Retina (tissue), 1 donor: ENCODE results near the gene DHFR.

Source experiments
- DNase-seq: peaks from one replicate; pipeline ENCODE4 v3.0.0-alpha.2; 2016

The DHFR gene

DNA sequence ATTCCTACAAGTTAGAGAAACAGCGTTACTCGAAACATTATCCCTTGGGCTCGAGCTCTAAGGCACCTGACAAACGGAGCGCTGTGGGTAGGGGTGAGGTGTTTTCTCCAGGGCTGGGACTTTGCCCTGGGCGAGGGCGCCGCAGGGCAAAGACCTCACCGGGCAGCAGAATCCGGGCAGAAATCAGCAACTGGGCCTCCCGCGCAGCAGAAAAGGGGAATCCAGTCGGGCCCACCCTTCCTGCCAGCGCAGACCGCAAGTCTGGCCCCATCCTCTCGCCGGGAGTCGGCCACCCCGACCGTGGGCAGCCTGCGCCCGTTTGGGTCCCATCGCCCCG is 761 bp downstream of the DHFR start:
- peak; percentile 70 for DNase-seq

DNA sequence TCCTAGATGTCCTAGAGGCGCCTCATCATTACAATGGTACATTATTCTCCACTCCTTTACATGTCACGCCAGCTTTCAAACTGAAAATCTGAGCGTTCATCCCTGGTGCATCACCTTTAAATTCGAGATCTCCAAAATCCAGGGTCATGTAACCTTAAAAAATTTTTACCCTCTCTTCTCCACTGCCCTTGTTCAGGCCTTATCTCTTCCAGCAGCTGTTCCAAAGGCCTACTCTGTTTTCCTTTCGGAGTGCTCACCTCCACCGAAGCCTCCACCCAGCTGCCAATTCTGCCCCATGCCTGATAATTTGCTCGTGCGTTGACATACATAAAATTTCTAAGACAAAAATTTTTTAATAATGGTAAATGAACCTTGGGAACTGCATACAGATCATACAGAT is 1.3 kb downstream of the DHFR start:
- DNase-seq = no peak

DNA sequence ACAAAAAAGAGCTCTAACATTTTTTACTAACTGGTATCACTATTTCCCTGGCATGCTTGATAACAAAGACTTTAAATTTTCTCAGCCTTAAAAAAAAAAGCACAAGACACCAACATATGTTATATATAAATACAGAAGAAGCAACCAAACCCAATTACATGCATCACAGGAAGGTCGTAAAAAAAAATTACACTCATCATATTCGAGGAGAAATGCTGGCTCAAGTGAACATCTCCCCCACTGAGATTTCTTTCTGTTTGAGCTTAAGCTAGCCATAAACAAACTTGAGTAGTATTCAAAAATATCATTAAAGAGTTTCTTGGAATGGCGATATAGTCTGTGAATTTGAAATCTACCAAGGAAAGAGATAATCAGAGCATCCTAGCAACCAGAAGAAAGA is 7.9 kb downstream of the DHFR start:
- no peak for DNase-seq

DNA sequence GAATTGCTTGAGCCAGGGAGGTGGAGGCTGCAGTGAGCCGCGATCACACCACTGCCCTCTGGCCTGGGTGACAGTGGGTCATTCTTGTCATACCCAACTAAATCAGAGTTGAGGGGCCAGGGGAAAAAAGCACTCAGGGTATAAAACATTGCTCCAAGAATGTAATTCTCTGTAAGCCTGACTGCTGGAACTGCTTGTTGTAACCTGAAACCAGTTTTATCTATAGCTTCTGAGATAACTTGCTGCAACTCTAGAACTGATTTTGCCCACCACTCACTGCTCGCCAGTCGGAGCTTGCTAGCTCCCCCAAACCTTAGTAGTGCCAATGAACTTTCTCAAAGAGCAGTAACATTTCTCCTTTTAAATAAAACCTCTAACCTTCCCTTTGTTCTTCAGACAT is 9.9 kb downstream of the DHFR start:
- DNase-seq = no peak

DNA sequence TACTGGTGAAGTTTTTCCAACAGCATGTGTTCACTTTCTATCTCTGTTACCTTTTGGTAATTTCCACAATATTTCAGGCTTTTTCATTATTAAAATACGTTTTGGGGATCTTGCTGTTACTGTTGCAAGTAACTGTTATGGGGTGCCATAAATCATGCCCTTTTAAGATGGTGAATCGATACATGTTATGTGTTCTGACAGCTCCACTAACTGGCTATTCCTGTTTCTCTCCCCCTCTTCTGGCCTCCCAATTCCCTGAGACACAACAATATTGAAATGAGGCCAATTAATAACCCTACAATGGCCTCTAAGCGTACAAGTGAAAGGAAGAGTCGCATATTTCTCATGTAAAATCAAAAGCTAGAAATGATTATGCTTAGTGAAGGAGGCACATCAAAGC is 13.4 kb downstream of the DHFR start:
- no peak for DNase-seq

DNA sequence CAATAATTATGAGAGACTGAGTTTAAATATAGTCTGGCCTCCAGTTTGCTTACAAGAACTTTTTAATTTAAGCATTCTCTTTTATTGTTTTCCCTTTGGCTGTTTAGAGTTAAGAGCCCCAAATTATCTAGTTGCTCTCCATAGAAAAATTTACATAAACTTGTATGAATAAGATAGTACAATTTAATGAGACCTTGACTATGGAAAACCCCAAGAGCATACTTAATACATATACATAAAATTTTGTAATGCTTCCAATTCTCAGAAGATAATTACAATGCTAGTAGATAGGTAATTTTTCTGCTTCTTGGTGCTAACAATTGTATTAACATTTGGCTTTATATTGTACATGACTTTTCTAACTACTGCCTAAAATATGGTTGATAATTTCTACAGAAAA is 20.6 kb downstream of the DHFR start:
- no peak for DNase-seq

DNA sequence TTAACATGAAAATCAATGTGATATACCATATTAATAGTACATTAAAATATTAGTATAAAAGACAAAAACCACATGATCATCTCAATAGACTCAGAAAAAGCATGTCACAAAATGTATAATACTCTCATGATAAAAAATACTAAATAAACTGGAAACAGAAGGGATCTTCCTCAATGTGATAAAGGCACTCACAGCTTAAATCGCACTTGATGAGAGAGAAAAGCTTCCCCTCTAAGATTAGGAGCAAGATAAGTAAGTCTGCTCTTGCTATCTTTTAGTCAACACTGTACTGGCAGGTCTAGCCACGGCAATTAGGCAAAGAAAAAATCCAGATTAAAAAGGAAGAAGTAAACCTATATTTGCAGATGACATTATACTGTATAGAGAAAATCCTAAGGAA is 22.1 kb downstream of the DHFR start:
- no peak for DNase-seq

DNA sequence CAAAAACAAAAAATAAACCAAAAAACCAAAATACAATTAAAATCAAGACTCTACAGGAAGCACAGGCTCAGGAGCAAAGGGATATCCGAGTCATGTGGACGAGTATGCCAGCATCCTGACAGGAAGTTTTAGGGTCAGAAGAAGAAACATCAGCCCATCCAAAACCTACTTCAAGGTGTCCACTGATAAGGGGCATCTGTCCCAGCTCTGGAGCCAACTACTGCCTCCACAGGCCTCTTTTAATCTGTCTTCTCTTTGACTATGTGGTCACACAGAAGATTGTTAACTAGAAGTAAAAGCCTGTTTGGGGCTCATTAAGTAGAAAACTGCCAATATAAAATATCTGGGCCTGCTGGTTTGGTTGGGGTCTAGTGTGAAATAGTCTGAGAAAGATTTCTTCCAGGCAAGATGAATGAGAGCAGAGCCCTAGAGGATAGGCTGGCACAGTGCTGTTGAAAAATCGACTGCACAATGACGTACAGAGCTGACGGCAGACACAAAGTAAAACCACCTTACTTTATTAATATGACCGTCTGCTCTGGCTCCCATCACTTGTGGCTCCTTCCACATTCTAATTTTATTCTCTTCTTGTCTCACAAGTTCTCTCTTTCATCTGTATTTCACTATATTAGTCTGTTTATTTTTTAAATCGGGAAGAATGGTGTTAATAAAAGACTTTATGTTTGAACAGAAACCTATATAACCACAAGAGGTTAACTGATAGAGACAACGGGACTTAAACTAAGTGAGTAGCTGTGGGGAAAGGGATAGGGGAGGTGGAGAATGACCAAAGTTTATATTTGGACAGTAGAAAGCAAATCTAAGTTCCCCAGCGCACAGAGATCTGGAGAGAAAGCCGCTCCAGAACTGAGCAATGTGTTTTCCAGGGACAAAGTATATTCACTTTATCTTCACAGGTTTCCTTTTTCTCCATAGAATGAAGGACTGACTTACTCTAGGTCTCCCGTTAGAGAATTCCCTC is 23.2 kb downstream of the DHFR start:
- no peak for DNase-seq

DNA sequence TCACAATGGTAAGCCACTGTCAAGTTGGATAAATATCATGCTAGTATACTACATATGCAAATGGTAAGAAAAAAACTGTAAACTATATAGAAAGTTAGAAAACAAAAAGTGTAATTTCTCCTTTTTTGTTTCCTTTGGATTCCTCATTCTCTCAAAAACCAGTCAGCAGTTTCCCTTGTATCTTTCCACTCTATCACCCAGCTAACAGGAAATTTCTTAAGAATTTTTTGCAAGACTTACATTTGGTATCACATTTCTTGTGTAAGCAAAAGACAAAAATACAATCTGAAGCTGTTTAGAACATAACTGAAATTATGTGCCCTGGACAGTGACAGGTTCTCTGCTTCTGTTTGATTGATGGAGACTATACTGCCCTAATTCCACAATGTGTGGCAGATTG is 25.5 kb downstream of the DHFR start:
- no peak for DNase-seq

DNA sequence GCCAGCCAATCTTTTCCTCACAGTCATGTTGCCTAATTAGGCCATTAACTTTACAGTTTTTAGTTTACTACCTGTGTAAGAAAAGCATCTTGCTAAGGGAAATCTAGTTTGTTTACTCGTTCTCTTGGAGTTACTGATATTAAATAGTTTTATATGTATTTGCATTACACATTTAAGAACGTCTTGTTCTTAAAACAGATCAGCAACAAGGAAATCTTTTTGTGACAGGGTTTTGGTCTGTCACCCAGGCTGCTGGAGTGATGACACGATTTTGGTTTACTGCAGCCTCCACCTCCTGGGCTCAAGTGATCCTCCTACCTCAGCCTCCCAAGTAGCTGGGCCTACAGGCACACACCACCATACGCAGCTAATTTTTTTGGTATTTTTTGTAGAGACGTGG is 29.6 kb downstream of the DHFR start:
- DNase-seq = no peak

DNA sequence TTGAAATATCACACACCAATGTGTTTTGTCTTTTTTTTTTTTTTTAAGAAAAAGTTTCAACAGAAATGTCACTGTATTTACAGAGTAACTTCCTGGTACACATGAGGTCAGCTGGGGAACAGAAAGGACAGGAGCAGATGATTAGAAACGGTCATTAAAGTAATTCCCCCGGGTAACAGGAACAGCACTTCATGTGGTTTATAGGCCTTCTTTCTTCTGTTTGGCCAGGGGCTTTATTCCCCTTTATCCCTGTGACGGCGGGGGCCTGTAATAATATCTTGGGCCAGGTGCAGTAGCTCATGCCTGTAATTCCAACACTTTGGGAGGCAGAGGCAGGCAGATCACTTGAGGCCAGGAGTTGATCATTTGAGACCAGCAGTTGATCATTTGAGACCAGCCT is 30.8 kb downstream of the DHFR start:
- no peak for DNase-seq

DNA sequence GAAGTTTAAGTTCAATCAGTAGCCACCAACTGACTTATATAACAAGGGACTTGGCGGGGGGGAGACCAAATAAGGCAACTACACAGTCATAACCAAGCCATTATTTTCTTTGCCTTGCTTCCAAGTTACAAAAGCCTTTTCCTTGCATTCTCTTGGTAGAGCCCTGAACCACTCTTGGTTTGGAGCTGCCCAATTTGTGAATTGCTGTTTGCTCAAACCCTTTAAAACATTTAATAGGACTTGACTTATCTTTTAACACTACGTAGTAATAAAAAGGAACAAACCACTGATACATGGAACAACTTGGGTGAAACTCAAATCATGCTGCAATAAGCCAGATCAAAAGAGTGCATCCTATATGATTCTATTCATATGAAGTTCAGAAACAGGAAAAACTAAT is 32.0 kb downstream of the DHFR start:
- DNase-seq = no peak

DNA sequence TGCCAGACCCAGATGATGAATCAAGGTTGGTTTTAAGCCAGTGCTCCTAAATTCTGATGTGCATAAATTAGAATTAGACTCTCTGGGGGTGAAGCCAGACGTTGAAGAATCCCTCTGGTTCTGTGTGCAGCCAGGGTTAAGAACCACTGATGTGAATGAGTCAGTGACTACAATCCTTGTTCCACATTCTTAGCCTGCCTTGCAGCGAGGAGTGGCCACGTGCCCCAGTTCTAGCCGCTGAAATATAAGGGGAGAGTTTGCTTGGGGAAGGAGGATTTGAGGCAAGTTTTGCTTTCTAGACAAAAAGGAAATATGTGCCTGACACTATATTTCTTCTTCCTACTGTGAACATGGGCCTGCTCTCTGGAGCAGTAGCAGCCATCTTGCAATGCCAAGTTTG is 34.6 kb downstream of the DHFR start:
- DNase-seq = no peak

DNA sequence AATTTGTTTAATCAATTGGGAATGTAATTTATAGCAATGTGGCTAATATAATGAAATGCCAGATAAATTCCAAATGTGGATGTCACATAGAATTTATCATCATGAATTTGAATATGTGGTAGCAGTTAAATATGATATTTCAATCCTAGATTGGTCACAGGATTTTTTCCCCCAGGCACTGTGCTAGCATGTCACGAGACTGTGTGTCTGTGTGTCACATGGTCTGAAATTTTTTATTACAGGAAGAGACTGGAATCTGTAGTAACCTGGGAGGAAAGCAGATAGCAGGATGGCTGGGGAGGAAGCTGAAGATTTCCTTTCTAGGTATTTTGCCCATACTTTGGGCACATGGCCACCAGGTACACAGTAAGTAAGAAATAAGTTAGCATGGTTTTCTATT is 35.7 kb downstream of the DHFR start:
- DNase-seq = no peak

DNA sequence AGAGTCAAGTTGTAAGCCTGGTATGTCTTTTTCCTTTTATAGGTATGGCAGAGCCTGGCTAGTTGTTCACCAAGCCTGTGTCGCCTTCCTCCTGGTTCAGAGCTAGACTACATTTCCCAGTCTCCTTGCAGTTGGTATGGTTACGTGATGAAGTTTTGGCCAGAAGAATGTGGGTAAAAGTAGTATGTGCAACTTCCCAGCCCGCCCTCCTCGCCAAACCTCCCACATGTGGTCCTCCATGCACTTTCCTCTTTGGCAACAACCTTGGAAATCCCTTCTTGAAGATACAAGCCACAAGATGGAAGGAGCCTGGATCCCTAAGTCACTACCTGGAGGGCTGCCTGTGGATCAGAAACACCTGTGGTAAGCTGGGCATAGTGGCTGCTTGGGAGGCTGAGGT is 36.3 kb downstream of the DHFR start:
- no peak for DNase-seq

DNA sequence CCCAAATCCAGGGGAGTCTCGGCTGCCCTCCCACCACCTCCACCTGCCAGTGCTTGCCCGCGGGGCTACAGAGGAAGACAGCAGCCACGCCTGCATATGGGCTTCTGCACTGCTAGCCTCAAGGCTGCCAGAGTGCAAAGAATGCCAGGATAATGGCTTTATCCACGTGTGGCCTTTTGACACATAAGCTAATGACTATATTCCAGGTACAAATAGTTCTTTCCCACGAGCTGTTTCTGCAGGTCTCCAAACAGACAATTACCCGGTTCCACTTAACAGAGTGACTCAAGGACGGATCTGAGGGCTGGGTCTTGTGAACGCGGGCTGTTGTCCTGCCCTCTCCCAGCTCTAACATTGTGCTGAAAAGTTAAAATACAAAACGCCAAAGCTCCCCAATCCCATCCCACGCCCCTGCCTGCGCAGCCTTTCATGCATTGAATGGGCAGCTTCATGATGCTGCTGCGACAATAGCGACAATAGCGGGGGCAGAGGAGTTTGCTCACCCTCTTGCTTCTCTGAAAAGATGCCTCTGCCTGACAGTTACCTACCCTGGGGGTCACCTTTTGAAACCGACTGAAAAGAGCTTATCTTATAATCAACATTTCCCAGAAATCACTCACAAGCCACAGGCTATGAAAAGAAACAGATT is 39.4 kb downstream of the DHFR start:
- DNase-seq = peak; percentile 17

DNA sequence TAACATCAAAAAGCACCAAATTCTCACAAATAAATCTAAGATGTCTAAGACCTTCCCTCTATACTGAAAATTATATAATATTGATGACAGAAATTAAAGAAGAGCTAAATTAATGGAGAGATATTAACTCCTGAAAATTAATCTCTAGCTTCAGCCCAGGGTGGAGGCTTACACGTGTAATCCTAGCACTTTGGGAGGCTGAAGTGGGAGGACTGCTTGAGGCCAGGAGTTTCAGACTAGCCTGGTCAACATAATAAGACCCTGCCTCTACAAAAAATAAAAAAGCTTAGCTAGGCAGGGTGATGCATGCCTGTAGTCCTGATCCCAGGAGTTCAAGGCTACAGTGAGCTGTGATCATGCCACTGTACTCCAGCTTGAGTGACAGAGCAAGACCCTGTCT is 45.1 kb downstream of the DHFR start:
- no peak for DNase-seq

DNA sequence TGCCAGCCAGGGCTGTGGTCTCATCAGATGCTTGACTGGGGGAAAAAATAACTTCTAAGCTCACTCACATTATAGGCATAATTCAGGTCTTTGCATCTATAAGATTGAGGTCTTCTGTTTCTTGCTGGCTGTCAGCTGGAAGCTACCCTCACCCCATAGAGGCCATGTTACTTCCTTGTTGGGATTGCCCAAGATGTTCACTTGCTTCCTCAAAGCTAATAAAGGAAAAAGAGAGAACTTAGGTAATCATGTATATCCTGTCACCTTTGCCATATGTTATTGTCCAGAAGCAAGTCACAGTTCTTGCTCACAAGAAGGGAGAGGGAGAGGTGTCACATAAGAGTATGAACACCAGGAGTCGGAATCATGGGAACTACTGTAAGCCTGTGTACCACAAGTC is 46.1 kb downstream of the DHFR start:
- DNase-seq = no peak

DNA sequence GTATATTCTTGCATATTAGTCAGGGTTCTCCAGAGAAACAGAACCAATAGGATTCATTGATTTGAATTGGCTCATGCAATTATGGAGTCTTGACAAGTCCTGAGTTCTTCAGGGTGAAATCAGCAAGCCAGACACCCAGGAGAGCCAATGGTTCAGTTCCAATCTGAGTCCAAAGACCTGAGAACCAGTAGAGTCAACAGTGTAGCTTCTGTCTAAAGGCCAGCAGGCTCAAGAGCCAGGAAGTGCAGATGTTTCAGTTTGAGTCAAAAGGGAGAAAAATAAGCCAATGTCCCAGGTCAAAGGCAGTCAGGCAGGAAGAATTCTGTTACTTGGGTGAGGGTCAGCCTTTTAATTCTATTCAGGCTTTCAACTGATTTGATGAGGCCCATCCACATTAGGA is 47.0 kb downstream of the DHFR start:
- no peak for DNase-seq

DNA sequence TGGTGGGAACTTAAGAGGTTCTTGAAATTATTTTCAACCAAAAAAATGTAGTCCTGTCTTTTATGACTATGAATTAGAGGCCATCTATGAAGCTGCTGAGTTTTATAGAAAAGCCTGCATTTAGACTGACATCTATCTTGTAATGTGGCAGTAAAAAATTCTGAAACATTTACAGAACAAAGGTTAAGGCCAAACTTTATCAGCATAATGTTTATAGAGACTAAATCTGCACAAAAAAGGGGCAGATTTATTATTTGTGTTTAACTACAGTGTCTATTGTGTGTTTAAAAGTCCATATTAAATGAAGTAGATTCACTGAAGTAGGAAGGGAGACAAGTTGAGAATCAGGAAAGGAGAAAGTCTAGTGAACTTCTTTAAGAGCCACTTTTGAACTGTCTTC is 47.4 kb downstream of the DHFR start:
- DNase-seq = no peak

DNA sequence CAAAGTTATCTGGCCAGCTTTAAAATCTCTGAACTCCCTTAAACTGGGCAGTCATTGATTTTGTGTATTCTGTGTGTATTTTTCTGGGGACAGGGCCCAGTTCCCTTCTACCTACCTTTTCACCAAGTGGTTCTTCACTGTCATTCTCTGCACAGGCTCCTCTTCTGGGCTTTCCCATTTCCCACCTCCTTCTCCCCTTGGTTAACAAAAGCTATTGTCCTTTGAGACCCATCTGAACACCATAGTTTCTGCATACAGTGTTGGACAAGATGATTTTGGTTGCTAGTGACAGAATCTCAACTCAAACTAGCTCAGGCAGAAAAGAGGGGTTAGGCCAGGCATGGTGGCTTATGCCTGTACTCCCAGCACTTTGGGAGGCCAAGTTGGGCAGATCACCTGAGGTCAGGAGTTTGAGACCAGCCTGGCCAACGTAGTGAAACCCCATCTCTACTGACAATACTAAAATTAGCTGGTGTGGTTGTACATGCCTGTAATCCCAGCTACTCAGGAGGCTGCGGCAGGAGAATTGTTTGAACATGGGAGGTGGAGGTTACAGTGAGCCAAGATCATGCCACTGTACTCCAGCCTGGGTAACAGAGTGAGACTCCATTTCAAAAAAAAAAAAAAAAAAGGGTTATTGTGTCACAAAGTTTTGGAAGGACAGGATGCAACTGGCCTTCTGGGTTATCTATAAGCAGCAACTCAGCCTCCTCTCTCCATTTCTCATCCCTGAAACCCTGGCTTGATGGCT is 53.7 kb downstream of the DHFR start:
- no peak for DNase-seq

DNA sequence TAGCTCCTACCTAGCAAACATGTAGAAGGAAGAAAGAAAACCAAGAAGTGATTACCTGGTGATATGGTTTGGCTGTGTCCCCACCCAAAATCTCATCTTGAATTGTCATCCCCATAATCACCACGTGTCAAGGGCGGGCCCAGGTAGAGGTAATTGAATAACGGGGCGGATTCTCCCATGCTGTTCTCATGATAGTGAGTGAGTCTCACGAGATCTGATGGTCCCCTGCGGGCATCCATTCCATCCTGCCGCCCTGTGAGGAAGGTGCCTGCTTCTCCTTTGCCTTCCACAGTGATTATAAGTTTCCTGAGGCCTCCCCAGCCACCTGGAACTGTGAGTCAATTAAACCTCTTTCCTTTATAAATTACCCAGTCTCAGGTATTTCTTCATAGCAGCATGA is 57.3 kb downstream of the DHFR start:
- DNase-seq = no peak

DNA sequence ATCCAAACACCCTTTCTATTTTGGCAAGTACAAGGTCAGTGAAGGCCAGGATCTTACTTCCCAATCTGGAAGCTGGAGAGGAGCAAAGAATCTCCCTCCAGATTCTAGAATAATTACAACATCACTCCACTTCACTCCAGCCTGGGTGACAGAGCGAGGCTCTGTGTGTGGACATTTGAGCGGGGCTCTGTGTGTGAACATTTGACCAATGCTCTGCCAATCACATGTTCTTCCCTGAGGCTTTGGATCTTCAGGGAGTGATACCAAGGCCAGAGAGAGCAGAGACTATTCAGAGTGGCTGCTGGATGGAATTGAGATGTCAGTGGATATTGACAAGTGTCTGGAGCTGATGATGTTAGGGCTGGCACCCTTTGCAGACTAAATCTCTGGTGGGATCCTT is 60.0 kb downstream of the DHFR start:
- no peak for DNase-seq

DNA sequence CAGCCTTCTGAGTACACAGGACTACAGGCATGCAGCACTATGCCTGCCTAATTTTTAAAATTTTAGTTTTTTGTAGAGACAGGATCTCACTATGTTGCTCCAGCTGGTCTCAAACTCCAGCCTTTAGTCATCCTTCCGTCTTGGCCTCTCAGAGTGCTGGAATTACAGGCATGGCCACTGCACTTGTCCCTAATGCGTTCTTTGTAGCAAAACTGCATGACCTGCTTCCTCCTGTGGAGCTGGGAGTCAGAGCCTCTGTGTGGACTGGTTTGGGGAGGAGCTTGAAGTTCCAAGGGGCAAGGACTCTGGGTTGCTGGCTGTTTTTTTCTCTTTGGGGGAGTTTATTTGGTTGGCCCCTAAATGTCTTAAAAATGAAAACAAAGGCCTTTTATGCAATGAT is 62.0 kb downstream of the DHFR start:
- DNase-seq = no peak
